ENCODE data around the gene DHX16. TPM values are rescaled to one million over a fixed set of nuclear protein-coding genes. Genes with fewer than 3 reads are reported as not detected.
A peak's percentile ranks its signal among the peaks of the same experiment; 100 is the strongest.

Gene DHX16
- total and polyA plus RNA-seq, 9 of the 15 experiments (the other 6 are each of a cell fraction or from before 2014, with no cell fraction given) = 14.6 to 66.1 (median 47.5) TPM

DNA sequence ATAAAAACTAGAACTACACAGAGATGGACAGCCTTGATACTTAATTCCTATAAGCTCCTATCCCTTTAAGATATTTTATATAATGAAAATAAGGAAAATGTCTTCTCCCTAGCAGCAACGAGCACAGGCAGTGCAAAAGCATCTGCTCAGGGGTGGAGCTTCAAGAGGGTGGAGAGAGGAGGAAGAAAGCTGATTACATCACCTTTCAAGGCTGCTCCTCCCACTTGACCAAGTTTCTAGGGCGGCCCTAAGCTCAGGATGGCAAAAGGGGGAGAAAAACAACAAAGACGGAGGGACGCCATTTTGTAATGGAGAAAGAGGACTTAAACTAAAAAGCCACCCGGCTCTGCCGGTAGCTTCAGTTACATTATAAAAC lies 58.0 kb downstream of the DHX16 start (continued):
- TF ChIP-seq ZNF609 (CRISPR knock-in tag; IDR thresholded peaks at IDR 0.05; ENCODE audit: borderline replicate concordance) (0 out of 2 replicates have a peak, but pooled peaks have one; percentile 23), FOXK2 (conservative IDR thresholded peaks at IDR 0.05 in 1 of 2, IDR thresholded peaks at IDR 0.05 in 1 of 2; ENCODE audit: low read depth in 2 of 2) (peak; percentile 90 to 93), ZNF347 (CRISPR knock-in tag; IDR thresholded peaks at IDR 0.05; ENCODE audit: low read depth) (no peak), MAFK (IDR thresholded peaks at IDR 0.05; ENCODE audit: low read length) (peak; percentile 29; the same call in 1 of the 2 replicates), ATF4 (CRISPR knock-in tag; IDR thresholded peaks at IDR 0.05) (peak; percentile 67; the same call in 1 of the 2 replicates), SMAD1 (IDR thresholded peaks at IDR 0.05; ENCODE audit: low read depth, low read length, partially characterized antibody) (peak; percentile 58), ELF4 (CRISPR knock-in tag; IDR thresholded peaks at IDR 0.05) (peak; percentile 5; the same call in 1 of the 2 replicates), DNMT1 (IDR thresholded peaks at IDR 0.05) (no peak), MXI1 (IDR thresholded peaks at IDR 0.05; ENCODE audit: low read depth, low read length) (peak; percentile 55; the same call in 1 of the 2 replicates), DLX4 (CRISPR knock-in tag; IDR thresholded peaks at IDR 0.05) (no peak), TCF3 (CRISPR knock-in tag; IDR thresholded peaks at IDR 0.05) (no peak), EP300 (IDR thresholded peaks at IDR 0.05; ENCODE audit: low read length) (peak; percentile 12; the same call in 1 of the 2 replicates), PHTF2 (CRISPR knock-in tag; IDR thresholded peaks at IDR 0.05) (0 out of 2 replicates have a peak, but pooled peaks have one; percentile 8), SP1 (CRISPR knock-in tag; IDR thresholded peaks at IDR 0.05) (peak; percentile 66), FUS (optimal IDR thresholded peaks at IDR 0.05; ENCODE audit: low read depth, low read length) (no peak), EP400 (IDR thresholded peaks at IDR 0.05) (peak; percentile 95), ETV5 (CRISPR knock-in tag; IDR thresholded peaks at IDR 0.05; ENCODE audit: low read depth) (0 out of 2 replicates have a peak, but pooled peaks have one; percentile 1), POLR2AphosphoS5 (IDR thresholded peaks at IDR 0.05; ENCODE audit: control insufficient read depth, insufficient read depth, low read depth, low read length) (no peak), JUN (IDR thresholded peaks at IDR 0.05; ENCODE audit: borderline replicate concordance, low read depth, low read length) (peak; percentile 67; the same call in 1 of the 2 replicates), JUN (CRISPR knock-in tag; IDR thresholded peaks at IDR 0.05; ENCODE audit: borderline replicate concordance) (no peak), CBX5 (IDR thresholded peaks at IDR 0.05; ENCODE audit: borderline replicate concordance, low read depth) (no peak), DPF2 (IDR thresholded peaks at IDR 0.05) (peak; percentile 28; the same call in 1 of the 2 replicates)

Measured in K562 (cell line).